ENCODE data around the gene VPS41.

Gene VPS41

GRCh38 chr7:38704751-38705150 lies 204.2 kb downstream of the VPS41 start:
- DNase-seq (ENCODE audit: low spot score) = no peak
- TF ChIP-seq CTCF (IDR thresholded peaks at IDR 0.05; ENCODE audit: extremely low read depth, missing control alignments) = no peak

DNA sequence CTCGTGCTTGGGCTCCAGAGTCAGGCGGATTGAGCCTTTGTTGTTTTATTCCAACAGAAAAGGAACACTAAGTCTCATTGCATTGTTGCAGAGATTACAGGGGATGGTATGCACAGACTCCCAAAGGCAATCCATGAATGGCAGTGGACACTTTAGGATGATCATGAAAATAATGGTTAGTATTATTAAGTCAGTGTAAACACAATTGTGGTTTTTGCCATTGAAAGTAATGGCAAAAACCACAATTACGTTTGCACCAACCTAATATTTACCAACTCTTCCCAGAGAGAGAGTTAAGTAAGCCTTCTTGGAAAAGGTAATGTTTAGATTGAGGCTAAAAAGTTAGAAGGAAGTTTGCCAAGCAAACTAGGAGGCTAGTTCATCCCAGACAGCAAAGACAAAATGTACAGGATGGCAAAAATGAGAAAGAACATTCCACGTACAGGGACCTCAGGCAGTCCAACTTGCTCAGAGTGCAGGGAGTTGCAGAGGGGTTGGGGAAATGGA lies 204.9 kb downstream of the VPS41 start:
- DNase-seq (ENCODE audit: low spot score) = no peak
- no peak for TF ChIP-seq CTCF (IDR thresholded peaks at IDR 0.05; ENCODE audit: extremely low read depth, missing control alignments)

GRCh38 chr7:38703093-38703492 lies 205.9 kb downstream of the VPS41 start:
- no peak for TF ChIP-seq CTCF (IDR thresholded peaks at IDR 0.05; ENCODE audit: extremely low read depth, missing control alignments)
- DNase-seq (ENCODE audit: low spot score) = no peak

DNA sequence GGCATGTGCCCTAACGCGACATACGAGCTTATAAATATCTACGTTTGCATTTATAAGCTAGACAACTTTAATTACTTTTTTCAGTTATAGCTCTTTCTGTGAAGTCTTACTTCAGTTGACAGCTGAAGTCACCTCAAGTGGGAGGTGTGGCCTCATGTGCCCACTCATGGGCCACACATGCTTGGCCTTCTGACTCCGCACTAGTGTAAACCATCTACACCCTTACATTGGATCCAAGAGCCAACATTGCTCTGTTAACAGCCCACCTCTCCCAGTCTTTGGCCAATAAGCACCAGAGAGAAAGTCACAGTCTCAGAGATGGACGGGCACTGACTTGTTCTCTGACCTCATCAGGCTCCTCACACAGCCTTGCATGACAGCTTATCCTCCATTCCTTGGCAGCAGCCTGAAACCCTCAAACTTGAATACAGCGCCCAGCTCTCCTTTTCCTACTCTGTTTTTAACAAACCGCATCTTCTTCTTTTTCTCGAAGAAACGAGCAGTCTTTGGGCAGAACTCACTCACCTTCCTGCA lies 206.9 kb downstream of the VPS41 start:
- no peak for TF ChIP-seq CTCF (IDR thresholded peaks at IDR 0.05; ENCODE audit: extremely low read depth, missing control alignments)
- DNase-seq (ENCODE audit: low spot score) = no peak

GRCh38 chr7:38700116-38700515 lies 208.9 kb downstream of the VPS41 start:
- DNase-seq (ENCODE audit: low spot score) = no peak
- TF ChIP-seq CTCF (IDR thresholded peaks at IDR 0.05; ENCODE audit: extremely low read depth, missing control alignments) = no peak

DNA sequence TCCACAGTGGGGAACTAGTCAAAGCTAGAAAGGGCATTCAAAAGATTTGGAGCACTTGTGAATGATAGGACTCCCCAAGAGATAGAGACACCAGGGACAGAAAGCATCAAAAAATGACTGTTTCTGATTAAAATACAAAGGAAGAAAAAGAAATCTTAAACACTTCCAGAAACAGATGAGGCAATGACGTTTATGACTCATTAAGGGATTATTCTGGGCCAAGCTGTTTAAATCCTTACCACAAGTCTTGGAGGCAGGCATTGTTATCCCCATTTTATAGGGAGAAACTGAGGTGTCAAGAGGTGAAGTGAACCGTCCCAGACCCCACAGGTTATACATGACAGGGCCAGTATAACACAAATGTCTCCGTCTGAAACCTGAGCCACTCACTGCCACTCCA lies 209.5 kb downstream of the VPS41 start:
- DNase-seq (ENCODE audit: low spot score) = no peak
- TF ChIP-seq CTCF (IDR thresholded peaks at IDR 0.05; ENCODE audit: extremely low read depth, missing control alignments) = no peak

- no peak for TF ChIP-seq CTCF (IDR thresholded peaks at IDR 0.05; ENCODE audit: extremely low read depth, missing control alignments)
- no peak for DNase-seq (ENCODE audit: low spot score)
Observed at GRCh38 chr7:38694326-38694725, 214.7 kb downstream of the VPS41 start.
